ENCODE data around the gene UQCC3. TPM values are rescaled to one million over a fixed set of nuclear protein-coding genes. Genes with fewer than 3 reads are reported as not detected.

The UQCC3 gene
- total and polyA plus RNA-seq, 9 of the 15 experiments (the other 6 are each of a cell fraction or from before 2014, with no cell fraction given) = 3.3 to 44.3 (median 8.0) TPM

DNA sequence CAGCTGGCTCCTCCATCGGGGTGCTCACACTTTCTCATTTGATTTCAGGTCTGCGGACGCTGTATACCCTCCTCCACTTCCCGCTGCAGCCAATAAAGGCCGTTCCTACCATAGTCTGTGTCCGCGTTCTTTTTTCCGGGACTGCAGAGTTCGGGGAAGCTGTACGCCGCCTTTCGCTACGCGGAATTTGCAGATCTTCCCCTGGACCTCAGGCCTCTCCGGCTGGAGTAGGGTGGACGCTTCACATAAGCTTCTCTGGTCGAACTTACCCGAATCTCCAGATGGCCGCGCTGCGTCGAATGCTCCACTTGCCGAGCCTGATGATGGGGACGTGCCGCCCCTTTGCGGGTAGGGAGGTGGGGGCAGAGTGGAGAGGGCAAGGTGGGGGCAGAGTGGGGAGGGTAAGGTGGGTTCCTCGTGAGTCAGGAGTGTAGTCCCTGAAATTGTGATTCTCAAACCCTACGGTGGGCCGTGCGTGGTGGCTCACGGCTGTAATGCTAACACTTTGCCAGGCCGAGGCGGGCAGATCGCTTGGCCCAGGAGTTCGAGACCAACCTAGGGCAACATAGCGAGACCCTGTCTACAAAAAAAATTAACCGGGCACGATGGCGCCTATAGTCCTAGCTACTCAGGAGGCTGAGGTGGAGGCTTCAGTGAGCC lies 5.7 kb upstream of the UQCC3 start (continued):
- no peak for TF ChIP-seq MAFG (tag; conservative IDR thresholded peaks at IDR 0.05)
- TF ChIP-seq, protein P1, sequence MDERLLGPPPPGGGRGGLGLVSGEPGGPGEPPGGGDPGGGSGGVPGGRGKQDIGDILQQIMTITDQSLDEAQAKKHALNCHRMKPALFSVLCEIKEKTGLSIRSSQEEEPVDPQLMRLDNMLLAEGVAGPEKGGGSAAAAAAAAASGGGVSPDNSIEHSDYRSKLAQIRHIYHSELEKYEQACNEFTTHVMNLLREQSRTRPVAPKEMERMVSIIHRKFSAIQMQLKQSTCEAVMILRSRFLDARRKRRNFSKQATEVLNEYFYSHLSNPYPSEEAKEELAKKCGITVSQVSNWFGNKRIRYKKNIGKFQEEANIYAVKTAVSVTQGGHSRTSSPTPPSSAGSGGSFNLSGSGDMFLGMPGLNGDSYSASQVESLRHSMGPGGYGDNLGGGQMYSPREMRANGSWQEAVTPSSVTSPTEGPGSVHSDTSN (CRISPR knock-in tag; IDR thresholded peaks at IDR 0.05; ENCODE audit: low read depth) = no peak
- TF ChIP-seq, protein P1 (tag; conservative IDR thresholded peaks at IDR 0.05; ENCODE audit: low read depth) = no peak
- no peak for TF ChIP-seq HDAC2 (IDR thresholded peaks at IDR 0.05)
- TF ChIP-seq, protein P2, sequence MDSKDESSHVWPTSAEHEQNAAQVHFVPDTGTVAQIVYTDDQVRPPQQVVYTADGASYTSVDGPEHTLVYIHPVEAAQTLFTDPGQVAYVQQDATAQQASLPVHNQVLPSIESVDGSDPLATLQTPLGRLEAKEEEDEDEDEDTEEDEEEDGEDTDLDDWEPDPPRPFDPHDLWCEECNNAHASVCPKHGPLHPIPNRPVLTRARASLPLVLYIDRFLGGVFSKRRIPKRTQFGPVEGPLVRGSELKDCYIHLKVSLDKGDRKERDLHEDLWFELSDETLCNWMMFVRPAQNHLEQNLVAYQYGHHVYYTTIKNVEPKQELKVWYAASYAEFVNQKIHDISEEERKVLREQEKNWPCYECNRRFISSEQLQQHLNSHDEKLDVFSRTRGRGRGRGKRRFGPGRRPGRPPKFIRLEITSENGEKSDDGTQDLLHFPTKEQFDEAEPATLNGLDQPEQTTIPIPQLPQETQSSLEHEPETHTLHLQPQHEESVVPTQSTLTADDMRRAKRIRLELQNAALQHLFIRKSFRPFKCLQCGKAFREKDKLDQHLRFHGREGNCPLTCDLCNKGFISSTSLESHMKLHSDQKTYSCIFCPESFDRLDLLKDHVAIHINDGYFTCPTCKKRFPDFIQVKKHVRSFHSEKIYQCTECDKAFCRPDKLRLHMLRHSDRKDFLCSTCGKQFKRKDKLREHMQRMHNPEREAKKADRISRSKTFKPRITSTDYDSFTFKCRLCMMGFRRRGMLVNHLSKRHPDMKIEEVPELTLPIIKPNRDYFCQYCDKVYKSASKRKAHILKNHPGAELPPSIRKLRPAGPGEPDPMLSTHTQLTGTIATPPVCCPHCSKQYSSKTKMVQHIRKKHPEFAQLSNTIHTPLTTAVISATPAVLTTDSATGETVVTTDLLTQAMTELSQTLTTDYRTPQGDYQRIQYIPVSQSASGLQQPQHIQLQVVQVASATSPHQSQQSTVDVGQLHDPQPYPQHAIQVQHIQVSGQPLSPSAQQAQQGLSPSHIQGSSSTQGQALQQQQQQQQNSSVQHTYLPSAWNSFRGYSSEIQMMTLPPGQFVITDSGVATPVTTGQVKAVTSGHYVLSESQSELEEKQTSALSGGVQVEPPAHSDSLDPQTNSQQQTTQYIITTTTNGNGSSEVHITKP (IDR thresholded peaks at IDR 0.05; ENCODE audit: partially characterized antibody) = no peak
- TF ChIP-seq CHD2 (IDR thresholded peaks at IDR 0.05; ENCODE audit: low read depth, low read length) = peak; percentile 25; the same call in 1 of the 2 replicates
- TF ChIP-seq HDGF (IDR thresholded peaks at IDR 0.05) = no peak
- TF ChIP-seq ELF1 (tag; IDR thresholded peaks at IDR 0.05) = no peak
- no peak for TF ChIP-seq TSHZ1 (CRISPR knock-in tag; IDR thresholded peaks at IDR 0.05)
- TF ChIP-seq, protein P3, sequence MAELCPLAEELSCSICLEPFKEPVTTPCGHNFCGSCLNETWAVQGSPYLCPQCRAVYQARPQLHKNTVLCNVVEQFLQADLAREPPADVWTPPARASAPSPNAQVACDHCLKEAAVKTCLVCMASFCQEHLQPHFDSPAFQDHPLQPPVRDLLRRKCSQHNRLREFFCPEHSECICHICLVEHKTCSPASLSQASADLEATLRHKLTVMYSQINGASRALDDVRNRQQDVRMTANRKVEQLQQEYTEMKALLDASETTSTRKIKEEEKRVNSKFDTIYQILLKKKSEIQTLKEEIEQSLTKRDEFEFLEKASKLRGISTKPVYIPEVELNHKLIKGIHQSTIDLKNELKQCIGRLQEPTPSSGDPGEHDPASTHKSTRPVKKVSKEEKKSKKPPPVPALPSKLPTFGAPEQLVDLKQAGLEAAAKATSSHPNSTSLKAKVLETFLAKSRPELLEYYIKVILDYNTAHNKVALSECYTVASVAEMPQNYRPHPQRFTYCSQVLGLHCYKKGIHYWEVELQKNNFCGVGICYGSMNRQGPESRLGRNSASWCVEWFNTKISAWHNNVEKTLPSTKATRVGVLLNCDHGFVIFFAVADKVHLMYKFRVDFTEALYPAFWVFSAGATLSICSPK (IDR thresholded peaks at IDR 0.05; ENCODE audit: borderline replicate concordance) = no peak
- no peak; the same call in 1 of the 2 replicates for TF ChIP-seq ZBTB26 (CRISPR knock-in tag; IDR thresholded peaks at IDR 0.05)
- TF ChIP-seq SMARCC2 (IDR thresholded peaks at IDR 0.05; ENCODE audit: low read depth) = no peak
- TF ChIP-seq CBFB (CRISPR knock-in tag; IDR thresholded peaks at IDR 0.05) = no peak
- TF ChIP-seq PHF21A (IDR thresholded peaks at IDR 0.05; ENCODE audit: borderline replicate concordance, low read depth) = no peak
- TF ChIP-seq CBX1 (IDR thresholded peaks at IDR 0.05; ENCODE audit: low read depth) = no peak
